GM12878 (cell line): ENCODE data around the gene CD84. TPM values are rescaled to one million over a fixed set of nuclear protein-coding genes. Genes with fewer than 3 reads are reported as not detected.

Experiments
- BCL11A ChIP-seq: IDR thresholded peaks from 2 replicates; pipeline ENCODE4 v1.6.1; 2011; ENCODE audit warnings: low read depth, low read length
- CEBPB ChIP-seq, 2 experiments: fragments of 150-350 bp in 1 of 2; IDR thresholded peaks; 2 replicates each; pipeline ENCODE4 v1.6.1; 2012 to 2014; ENCODE audit warnings: low read depth in 2 of 2, low read length in 2 of 2, borderline replicate concordance in 1 of 2, inconsistent platforms in 1 of 2
- CREM ChIP-seq: IDR thresholded peaks from 2 replicates; pipeline ENCODE4 v1.6.1; 2014; ENCODE audit warnings: antibody characterized with exemption, low read depth
- EP300 ChIP-seq, 2 experiments: fragments of 150-350 bp in 1 of 2; IDR thresholded peaks; 2 replicates each; pipeline ENCODE4 v1.6.1; 2011 to 2012; ENCODE audit warnings: low read depth in 2 of 2, low read length in 2 of 2, borderline replicate concordance in 1 of 2, improper control_type of control experiment in 1 of 2, inconsistent platforms in 1 of 2; ENCODE audit not compliant: control insufficient read depth in 1 of 2
- IRF3 ChIP-seq: fragments of 450-650 bp; IDR thresholded peaks from 2 replicates; pipeline ENCODE4 v1.6.1; 2014; ENCODE audit warnings: mild to moderate bottlenecking
- MEF2A ChIP-seq: IDR thresholded peaks from 2 replicates; pipeline ENCODE4 v1.6.1; 2011; ENCODE audit warnings: low read depth, mild to moderate bottlenecking, low read length, moderate library complexity; ENCODE audit not compliant: insufficient read depth
- PAX5 ChIP-seq: IDR thresholded peaks from 2 replicates; pipeline ENCODE4 v1.6.1; 2011; ENCODE audit warnings: low read depth, low read length, borderline replicate concordance
- PML ChIP-seq: IDR thresholded peaks from 2 replicates; pipeline ENCODE4 v1.6.1; 2012; ENCODE audit warnings: low read length, inconsistent platforms
- POLR2AphosphoS5 ChIP-seq: IDR thresholded peaks from 2 replicates; pipeline ENCODE4 v1.6.1; 2011; ENCODE audit warnings: mild to moderate bottlenecking, low read length, inconsistent platforms
- RB1 ChIP-seq: fragments of 450-650 bp; formaldehyde crosslinking; IDR thresholded peaks from 2 replicates; pipeline ENCODE4 v1.6.1; 2017; ENCODE audit warnings: mild to moderate bottlenecking, borderline replicate concordance
- RCOR1 ChIP-seq: conservative IDR thresholded peaks from 2 replicates; pipeline ENCODE4 v1.6.1; 2012; ENCODE audit warnings: low read depth, low read length, improper control_type of control experiment
- YY1 ChIP-seq: IDR thresholded peaks from 2 replicates; pipeline ENCODE4 v1.6.1; 2011; ENCODE audit warnings: low read depth, mild to moderate bottlenecking, low read length
- polyA plus RNA-seq, 11 experiments: library from polyadenylated mRNA; depleted of rRNA in 4 of 11; unstranded in 6 of 11; stranded (reverse) in 5 of 11; fragments of >200 nt; fragmentation: Nextera tagmentation in 4 of 11; fragmentation: Illumina TruSeq in 1 of 11; extraction: Ambion mirVana in 4 of 11; extraction: Trizol in 1 of 11; gene quantifications; 1 replicate in 1 of 11; 2 replicates in 10 of 11; pipeline versions ENCODE4 v1.2.1 to v1.2.3, GENCODE V29; 2011 to 2016; ENCODE audit warnings: inconsistent platforms in 2 of 11, missing spikeins in 2 of 11, low read depth in 1 of 11
- total RNA-seq, 4 experiments: library from RNA; depleted of rRNA in 3 of 4; stranded (reverse); fragments of >200 nt in 3 of 4; fragmentation: Illumina TruSeq in 1 of 4; extraction: Trizol in 1 of 4; gene quantifications; 2 replicates each; pipeline versions ENCODE4 v1.2.1 to v1.2.3, GENCODE V29; 2013 to 2021
- TF ChIP-seq, protein P1 (sequence below): IDR thresholded peaks from 2 replicates; pipeline ENCODE4 v1.6.1; 2012; ENCODE audit warnings: low read length, inconsistent platforms

Gene CD84
- total and polyA plus RNA-seq, 10 of the 15 experiments (the other 5 are each of a cell fraction or from before 2014, with no cell fraction given), result 3.4 to 20.3 (median 11.7) TPM

GRCh38 chr1:160623862-160624261 is 44.6 kb upstream of the CD84 start (continued):
- TF ChIP-seq EP300 (IDR thresholded peaks at IDR 0.05; ENCODE audit: borderline replicate concordance in 1 of 2, control insufficient read depth in 1 of 2, low read depth in 2 of 2, low read length in 2 of 2), result peak in 1 of 2 experiments; percentile 49; a peak in 1 of 4 replicates
- TF ChIP-seq IRF3, result no peak
- TF ChIP-seq BCL11A, result peak; percentile 28; the same call in 1 of the 2 replicates
- peak; percentile 27; the same call in 1 of the 2 replicates for TF ChIP-seq YY1
- TF ChIP-seq CEBPB (IDR thresholded peaks at IDR 0.05; ENCODE audit: borderline replicate concordance in 1 of 2, low read depth in 2 of 2, low read length in 2 of 2), result 0 out of 4 replicates have a peak, but pooled peaks of 1 of the 2 experiments have one; percentile 42
- peak; percentile 19; the same call in 1 of the 2 replicates for TF ChIP-seq PAX5
- TF ChIP-seq CREM, result peak; percentile 46; the same call in 1 of the 2 replicates
- no peak for TF ChIP-seq RCOR1
- TF ChIP-seq PML, result 0 out of 2 replicates have a peak, but pooled peaks have one; percentile 9
- peak; percentile 81 for TF ChIP-seq MEF2A
- TF ChIP-seq POLR2AphosphoS5, result peak; percentile 25; the same call in 1 of the 2 replicates
- TF ChIP-seq, protein P1, sequence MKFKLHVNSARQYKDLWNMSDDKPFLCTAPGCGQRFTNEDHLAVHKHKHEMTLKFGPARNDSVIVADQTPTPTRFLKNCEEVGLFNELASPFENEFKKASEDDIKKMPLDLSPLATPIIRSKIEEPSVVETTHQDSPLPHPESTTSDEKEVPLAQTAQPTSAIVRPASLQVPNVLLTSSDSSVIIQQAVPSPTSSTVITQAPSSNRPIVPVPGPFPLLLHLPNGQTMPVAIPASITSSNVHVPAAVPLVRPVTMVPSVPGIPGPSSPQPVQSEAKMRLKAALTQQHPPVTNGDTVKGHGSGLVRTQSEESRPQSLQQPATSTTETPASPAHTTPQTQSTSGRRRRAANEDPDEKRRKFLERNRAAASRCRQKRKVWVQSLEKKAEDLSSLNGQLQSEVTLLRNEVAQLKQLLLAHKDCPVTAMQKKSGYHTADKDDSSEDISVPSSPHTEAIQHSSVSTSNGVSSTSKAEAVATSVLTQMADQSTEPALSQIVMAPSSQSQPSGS, result peak; percentile 2; the same call in 1 of the 2 replicates
- no peak for TF ChIP-seq RB1
- TF ChIP-seq, all 136 proteins: peak for 19
